HepG2 (cell line): ENCODE measurements around the gene CMTM1. TPM values are rescaled to one million over a fixed set of nuclear protein-coding genes. Genes with fewer than 3 reads are reported as not detected.

Experiments
- CCDC6 ChIP-seq: sonication (generic); formaldehyde crosslinking; IDR thresholded peaks from 2 replicates; pipeline ENCODE4 v1.8.1; 2022; ENCODE audit warnings: mild to moderate bottlenecking, missing genetic modification reagents, moderate library complexity
- HOXA7 ChIP-seq: sonication (generic); formaldehyde crosslinking; IDR thresholded peaks from 2 replicates; pipeline ENCODE4 v1.8.1; 2022; ENCODE audit warnings: mild to moderate bottlenecking, missing genetic modification reagents, moderate library complexity
- HOXD1 ChIP-seq: sonication (generic); formaldehyde crosslinking; IDR thresholded peaks from 2 replicates; pipeline ENCODE4 v1.5.0; 2020; ENCODE audit warnings: missing genetic modification reagents
- KDM2A ChIP-seq: sonication (generic); formaldehyde crosslinking; IDR thresholded peaks from 2 replicates; pipeline ENCODE4 v1.4.0; 2020; ENCODE audit warnings: low read depth, missing genetic modification reagents, borderline replicate concordance
- NFKB2 ChIP-seq: sonication (generic); formaldehyde crosslinking; IDR thresholded peaks from 2 replicates; pipeline ENCODE4 v1.4.0; 2020; ENCODE audit warnings: missing genetic modification reagents, borderline replicate concordance
- PAF1 ChIP-seq: IDR thresholded peaks from 2 replicates; pipeline ENCODE4 v1.6.1; 2016; ENCODE audit warnings: missing genetic modification reagents, missing compliant biosample characterization
- PHF20 ChIP-seq: sonication (generic); formaldehyde crosslinking; IDR thresholded peaks from 2 replicates; pipeline ENCODE4 v1.5.0; 2020; ENCODE audit warnings: mild to moderate bottlenecking, missing genetic modification reagents
- PHF5A ChIP-seq: IDR thresholded peaks from one replicate; pipeline ENCODE4 v1.6.1; 2018; ENCODE audit warnings: low read depth, missing genetic modification reagents; ENCODE audit not compliant: unreplicated experiment
- RBM22 ChIP-seq: fragments of 200-400 bp; formaldehyde crosslinking; optimal IDR thresholded peaks from 2 replicates; pipeline ENCODE3; 2017; ENCODE audit warnings: mild to moderate bottlenecking, low read length, moderate library complexity
- RFX1 ChIP-seq: fragments of 450-650 bp; IDR thresholded peaks from 2 replicates; pipeline ENCODE4 v1.6.1; 2017
- ZBTB20 ChIP-seq: sonication (generic); formaldehyde crosslinking; IDR thresholded peaks from 2 replicates; pipeline ENCODE4 v1.8.1; 2023; ENCODE audit warnings: missing genetic modification reagents, low read depth, mild to moderate bottlenecking, borderline replicate concordance
- ZNF20 ChIP-seq: sonication (generic); formaldehyde crosslinking; IDR thresholded peaks from 2 replicates; pipeline ENCODE4 v1.4.0; 2020; ENCODE audit warnings: mild to moderate bottlenecking, moderate library complexity, missing genetic modification reagents
- ZNF382 ChIP-seq: sonication (generic); formaldehyde crosslinking; IDR thresholded peaks from 2 replicates; pipeline ENCODE4 v1.5.0; 2020; ENCODE audit warnings: missing genetic modification reagents, mild to moderate bottlenecking, borderline replicate concordance
- ZNF501 ChIP-seq: sonication (generic); formaldehyde crosslinking; IDR thresholded peaks from 2 replicates; pipeline ENCODE4 v1.5.1; 2020; ENCODE audit warnings: mild to moderate bottlenecking, moderate library complexity, missing genetic modification reagents
- ZNF530 ChIP-seq: sonication (generic); formaldehyde crosslinking; IDR thresholded peaks from 2 replicates; pipeline ENCODE4 v1.5.0; 2020; ENCODE audit warnings: low read depth, mild to moderate bottlenecking, missing genetic modification reagents
- polyA plus RNA-seq, 8 experiments: library from polyadenylated mRNA; depleted of rRNA in 3 of 8; stranded (reverse) in 7 of 8; unstranded in 1 of 8; fragments of >200 nt; fragmentation: Illumina TruSeq in 4 of 8; extraction: Trizol in 4 of 8; gene quantifications; 2 replicates each; pipeline versions ENCODE4 v1.2.1 to v1.2.3, GENCODE V29; 2011 to 2016; ENCODE audit warnings: low read depth in 4 of 8, missing spikeins in 1 of 8, mixed read lengths in 1 of 8; ENCODE audit not compliant: insufficient read depth in 1 of 8
- total RNA-seq, 5 experiments: library from RNA; depleted of rRNA; stranded (reverse); fragments of >200 nt; fragmentation: Illumina TruSeq; extraction: Trizol; gene quantifications; 2 replicates each; pipeline ENCODE4 v1.2.3, GENCODE V29; 2016; ENCODE audit warnings: low read depth in 1 of 5
- TF ChIP-seq, protein P1 (sequence below): sonication (generic); formaldehyde crosslinking; IDR thresholded peaks from 2 replicates; pipeline ENCODE4 v1.5.1; 2020; ENCODE audit warnings: mild to moderate bottlenecking, missing genetic modification reagents, moderate library complexity
- TF ChIP-seq, protein P2 (sequence below): IDR thresholded peaks from 2 replicates; pipeline ENCODE4 v1.4.0; 2020; ENCODE audit warnings: mild to moderate bottlenecking, missing genetic modification reagents

CMTM1 gene
- total and polyA plus RNA-seq, 2 of the 13 experiments (the other 11 are each of a cell fraction or from before 2014, with no cell fraction given) = 1.7 to 2.9 TPM

DNA sequence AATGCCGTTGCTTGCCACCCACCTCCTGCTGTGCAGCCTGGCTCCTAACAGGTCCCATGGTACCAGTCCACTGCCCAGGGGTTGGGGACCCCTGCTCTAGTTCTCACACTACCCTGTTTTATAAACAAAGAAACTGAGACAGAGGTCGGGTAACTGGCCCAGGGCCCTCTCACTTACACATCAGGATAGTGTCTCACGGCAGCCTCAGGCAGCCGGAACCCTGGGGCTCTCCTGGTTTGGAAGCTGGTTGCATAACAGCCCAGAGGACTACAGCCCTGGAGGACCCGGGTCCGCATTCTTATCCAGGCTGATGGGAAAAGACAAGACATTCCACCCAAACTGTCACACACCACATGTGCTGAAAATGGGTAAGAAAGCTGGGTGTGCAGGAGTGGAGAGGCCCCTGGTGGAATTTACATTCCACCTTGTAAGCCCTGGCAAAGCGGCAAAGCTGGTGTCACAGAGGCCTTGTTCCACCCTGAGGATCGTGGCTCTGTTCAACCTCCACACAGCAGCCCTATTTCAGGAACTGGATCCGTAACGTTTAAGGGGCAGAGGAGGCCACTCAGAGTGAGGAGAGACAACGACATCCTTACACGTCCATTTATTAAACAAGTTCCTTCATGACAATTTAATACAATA is 48.0 kb downstream of the CMTM1 start (continued):
- TF ChIP-seq, protein P1, sequence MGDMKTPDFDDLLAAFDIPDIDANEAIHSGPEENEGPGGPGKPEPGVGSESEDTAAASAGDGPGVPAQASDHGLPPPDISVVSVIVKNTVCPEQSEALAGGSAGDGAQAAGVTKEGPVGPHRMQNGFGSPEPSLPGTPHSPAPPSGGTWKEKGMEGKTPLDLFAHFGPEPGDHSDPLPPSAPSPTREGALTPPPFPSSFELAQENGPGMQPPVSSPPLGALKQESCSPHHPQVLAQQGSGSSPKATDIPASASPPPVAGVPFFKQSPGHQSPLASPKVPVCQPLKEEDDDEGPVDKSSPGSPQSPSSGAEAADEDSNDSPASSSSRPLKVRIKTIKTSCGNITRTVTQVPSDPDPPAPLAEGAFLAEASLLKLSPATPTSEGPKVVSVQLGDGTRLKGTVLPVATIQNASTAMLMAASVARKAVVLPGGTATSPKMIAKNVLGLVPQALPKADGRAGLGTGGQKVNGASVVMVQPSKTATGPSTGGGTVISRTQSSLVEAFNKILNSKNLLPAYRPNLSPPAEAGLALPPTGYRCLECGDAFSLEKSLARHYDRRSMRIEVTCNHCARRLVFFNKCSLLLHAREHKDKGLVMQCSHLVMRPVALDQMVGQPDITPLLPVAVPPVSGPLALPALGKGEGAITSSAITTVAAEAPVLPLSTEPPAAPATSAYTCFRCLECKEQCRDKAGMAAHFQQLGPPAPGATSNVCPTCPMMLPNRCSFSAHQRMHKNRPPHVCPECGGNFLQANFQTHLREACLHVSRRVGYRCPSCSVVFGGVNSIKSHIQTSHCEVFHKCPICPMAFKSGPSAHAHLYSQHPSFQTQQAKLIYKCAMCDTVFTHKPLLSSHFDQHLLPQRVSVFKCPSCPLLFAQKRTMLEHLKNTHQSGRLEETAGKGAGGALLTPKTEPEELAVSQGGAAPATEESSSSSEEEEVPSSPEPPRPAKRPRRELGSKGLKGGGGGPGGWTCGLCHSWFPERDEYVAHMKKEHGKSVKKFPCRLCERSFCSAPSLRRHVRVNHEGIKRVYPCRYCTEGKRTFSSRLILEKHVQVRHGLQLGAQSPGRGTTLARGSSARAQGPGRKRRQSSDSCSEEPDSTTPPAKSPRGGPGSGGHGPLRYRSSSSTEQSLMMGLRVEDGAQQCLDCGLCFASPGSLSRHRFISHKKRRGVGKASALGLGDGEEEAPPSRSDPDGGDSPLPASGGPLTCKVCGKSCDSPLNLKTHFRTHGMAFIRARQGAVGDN (CRISPR knock-in tag) = peak; percentile 48
- TF ChIP-seq HOXA7 (CRISPR knock-in tag) (no peak), NFKB2 (peak; percentile 44; the same call in 1 of the 2 replicates), ZNF20 (CRISPR knock-in tag) (no peak), PAF1 (0 out of 2 replicates have a peak, but pooled peaks have one; percentile 10), PHF5A (CRISPR knock-in tag) (no peak), RFX1 (no peak), ZNF530 (CRISPR knock-in tag) (no peak), ZNF501 (CRISPR knock-in tag) (0 out of 2 replicates have a peak, but pooled peaks have one; percentile 21), KDM2A (peak; percentile 38; the same call in 1 of the 2 replicates), ZBTB20 (CRISPR knock-in tag) (0 out of 2 replicates have a peak, but pooled peaks have one; percentile 54), ZNF382 (CRISPR knock-in tag) (no peak), PHF20 (no peak), RBM22 (peak; percentile 89), CCDC6 (CRISPR knock-in tag) (no peak), HOXD1 (no peak)
- TF ChIP-seq, protein P2, sequence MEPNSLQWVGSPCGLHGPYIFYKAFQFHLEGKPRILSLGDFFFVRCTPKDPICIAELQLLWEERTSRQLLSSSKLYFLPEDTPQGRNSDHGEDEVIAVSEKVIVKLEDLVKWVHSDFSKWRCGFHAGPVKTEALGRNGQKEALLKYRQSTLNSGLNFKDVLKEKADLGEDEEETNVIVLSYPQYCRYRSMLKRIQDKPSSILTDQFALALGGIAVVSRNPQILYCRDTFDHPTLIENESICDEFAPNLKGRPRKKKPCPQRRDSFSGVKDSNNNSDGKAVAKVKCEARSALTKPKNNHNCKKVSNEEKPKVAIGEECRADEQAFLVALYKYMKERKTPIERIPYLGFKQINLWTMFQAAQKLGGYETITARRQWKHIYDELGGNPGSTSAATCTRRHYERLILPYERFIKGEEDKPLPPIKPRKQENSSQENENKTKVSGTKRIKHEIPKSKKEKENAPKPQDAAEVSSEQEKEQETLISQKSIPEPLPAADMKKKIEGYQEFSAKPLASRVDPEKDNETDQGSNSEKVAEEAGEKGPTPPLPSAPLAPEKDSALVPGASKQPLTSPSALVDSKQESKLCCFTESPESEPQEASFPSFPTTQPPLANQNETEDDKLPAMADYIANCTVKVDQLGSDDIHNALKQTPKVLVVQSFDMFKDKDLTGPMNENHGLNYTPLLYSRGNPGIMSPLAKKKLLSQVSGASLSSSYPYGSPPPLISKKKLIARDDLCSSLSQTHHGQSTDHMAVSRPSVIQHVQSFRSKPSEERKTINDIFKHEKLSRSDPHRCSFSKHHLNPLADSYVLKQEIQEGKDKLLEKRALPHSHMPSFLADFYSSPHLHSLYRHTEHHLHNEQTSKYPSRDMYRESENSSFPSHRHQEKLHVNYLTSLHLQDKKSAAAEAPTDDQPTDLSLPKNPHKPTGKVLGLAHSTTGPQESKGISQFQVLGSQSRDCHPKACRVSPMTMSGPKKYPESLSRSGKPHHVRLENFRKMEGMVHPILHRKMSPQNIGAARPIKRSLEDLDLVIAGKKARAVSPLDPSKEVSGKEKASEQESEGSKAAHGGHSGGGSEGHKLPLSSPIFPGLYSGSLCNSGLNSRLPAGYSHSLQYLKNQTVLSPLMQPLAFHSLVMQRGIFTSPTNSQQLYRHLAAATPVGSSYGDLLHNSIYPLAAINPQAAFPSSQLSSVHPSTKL (CRISPR knock-in tag) = 0 out of 2 replicates have a peak, but pooled peaks have one; percentile 17
- TF ChIP-seq, all 625 proteins: peak for 23
